Islet of Langerhans (tissue), 1 donor: ENCODE data around the gene TRIM42.

Experiments used
- FAIRE-seq: peaks from one replicate; lab custom pipeline; 2011; peaks lifted over from hg19 to GRCh38; lab: Jason Lieb, UNC

TRIM42 gene

GRCh38 chr3:140677764-140678163, at the start of gene TRIM42:
TSS of gene TRIM42 (plus strand) at chr3:140678064. CDS start at chr3:140678230, 166 bp downstream.
- FAIRE-seq = no peak

GRCh38 chr3:140628606-140629005, 49.3 kb upstream of the TRIM42 start:
- no peak for FAIRE-seq

- no peak for FAIRE-seq
These were observed 48.3 kb upstream of the TRIM42 start for GRCh38 chr3:140629357-140630137.

GRCh38 chr3:140630366-140630765, 47.5 kb upstream of the TRIM42 start:
- FAIRE-seq = no peak

GRCh38 chr3:140630866-140631265, 47.0 kb upstream of the TRIM42 start:
- no peak for FAIRE-seq

GRCh38 chr3:140635276-140635675, 42.6 kb upstream of the TRIM42 start:
- no peak for FAIRE-seq

- no peak for FAIRE-seq
These were observed 41.3 kb upstream of the TRIM42 start for GRCh38 chr3:140636406-140637138.

- FAIRE-seq = no peak
These were observed 26.6 kb upstream of the TRIM42 start for GRCh38 chr3:140651287-140651686.

GRCh38 chr3:140655678-140656077, 22.2 kb upstream of the TRIM42 start:
- no peak for FAIRE-seq

GRCh38 chr3:140664111-140664510, 13.8 kb upstream of the TRIM42 start:
- FAIRE-seq = no peak

GRCh38 chr3:140682586-140682985, 4.7 kb downstream of the TRIM42 start:
- no peak for FAIRE-seq

- no peak for FAIRE-seq
These were observed 8.3 kb downstream of the TRIM42 start for GRCh38 chr3:140686128-140686527.

- no peak for FAIRE-seq
These were observed 9.1 kb downstream of the TRIM42 start for GRCh38 chr3:140686948-140687347.

GRCh38 chr3:140695361-140696061, 17.6 kb downstream of the TRIM42 start:
- no peak for FAIRE-seq

GRCh38 chr3:140699516-140700231, 21.8 kb downstream of the TRIM42 start:
- no peak for FAIRE-seq

GRCh38 chr3:140702281-140702680, 24.4 kb downstream of the TRIM42 start:
- no peak for FAIRE-seq

- no peak for FAIRE-seq
These were observed 25.6 kb downstream of the TRIM42 start for GRCh38 chr3:140703496-140703895.

- FAIRE-seq = no peak
These were observed 26.9 kb downstream of the TRIM42 start for GRCh38 chr3:140704733-140705132.

GRCh38 chr3:140705954-140706353, 28.1 kb downstream of the TRIM42 start:
- no peak for FAIRE-seq

- no peak for FAIRE-seq
These were observed 28.5 kb downstream of the TRIM42 start for GRCh38 chr3:140706360-140706759.

GRCh38 chr3:140708815-140709214, 31.0 kb downstream of the TRIM42 start:
- no peak for FAIRE-seq

GRCh38 chr3:140709751-140710150, 31.9 kb downstream of the TRIM42 start:
- no peak for FAIRE-seq
